Measurements from ENCODE around the gene WDR48. TPM values are rescaled to one million over a fixed set of nuclear protein-coding genes. Genes with fewer than 3 reads are reported as not detected.

WDR48 gene
- total and polyA plus RNA-seq, 9 of the 15 experiments (the other 6 are each of a cell fraction or from before 2014, with no cell fraction given) = 26.6 to 70.6 (median 48.0) TPM

DNA sequence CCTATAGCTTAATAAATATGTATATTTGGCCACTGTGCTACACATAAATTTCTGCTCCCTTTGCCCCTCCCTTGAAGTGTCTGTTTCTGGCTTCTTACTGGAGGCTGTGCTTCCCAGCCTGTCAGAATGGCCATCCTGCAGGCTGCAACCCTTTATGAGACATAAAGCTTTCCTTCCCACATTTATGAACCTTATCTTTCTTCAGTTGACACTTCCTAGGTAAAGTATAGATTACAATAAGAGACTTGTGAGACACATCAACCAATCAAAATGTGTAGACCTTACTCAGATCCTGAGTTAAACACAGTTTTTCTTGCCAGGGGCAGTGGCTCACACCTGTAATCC, 29.6 kb upstream of the WDR48 start (continued):
- TF ChIP-seq, protein P1, sequence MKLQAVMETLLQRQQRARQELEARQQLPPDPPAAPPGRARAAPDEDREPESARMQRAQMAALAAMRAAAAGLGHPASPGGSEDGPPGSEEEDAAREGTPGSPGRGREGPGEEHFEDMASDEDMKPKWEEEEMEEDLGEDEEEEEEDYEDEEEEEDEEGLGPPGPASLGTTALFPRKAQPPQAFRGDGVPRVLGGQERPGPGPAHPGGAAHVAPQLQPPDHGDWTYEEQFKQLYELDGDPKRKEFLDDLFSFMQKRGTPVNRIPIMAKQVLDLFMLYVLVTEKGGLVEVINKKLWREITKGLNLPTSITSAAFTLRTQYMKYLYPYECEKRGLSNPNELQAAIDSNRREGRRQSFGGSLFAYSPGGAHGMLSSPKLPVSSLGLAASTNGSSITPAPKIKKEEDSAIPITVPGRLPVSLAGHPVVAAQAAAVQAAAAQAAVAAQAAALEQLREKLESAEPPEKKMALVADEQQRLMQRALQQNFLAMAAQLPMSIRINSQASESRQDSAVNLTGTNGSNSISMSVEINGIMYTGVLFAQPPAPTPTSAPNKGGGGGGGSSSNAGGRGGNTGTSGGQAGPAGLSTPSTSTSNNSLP (IDR thresholded peaks at IDR 0.05; ENCODE audit: borderline replicate concordance, low read depth, low read length) = no peak
- no peak for TF ChIP-seq HCFC1 (IDR thresholded peaks at IDR 0.05; ENCODE audit: low read depth, low read length)
- TF ChIP-seq BMI1 (IDR thresholded peaks at IDR 0.05; ENCODE audit: low read length) = no peak
- 0 out of 2 replicates have a peak, but pooled peaks have one; percentile 31 for TF ChIP-seq ZNF165 (CRISPR knock-in tag; IDR thresholded peaks at IDR 0.05; ENCODE audit: borderline replicate concordance)
- TF ChIP-seq, protein P2, sequence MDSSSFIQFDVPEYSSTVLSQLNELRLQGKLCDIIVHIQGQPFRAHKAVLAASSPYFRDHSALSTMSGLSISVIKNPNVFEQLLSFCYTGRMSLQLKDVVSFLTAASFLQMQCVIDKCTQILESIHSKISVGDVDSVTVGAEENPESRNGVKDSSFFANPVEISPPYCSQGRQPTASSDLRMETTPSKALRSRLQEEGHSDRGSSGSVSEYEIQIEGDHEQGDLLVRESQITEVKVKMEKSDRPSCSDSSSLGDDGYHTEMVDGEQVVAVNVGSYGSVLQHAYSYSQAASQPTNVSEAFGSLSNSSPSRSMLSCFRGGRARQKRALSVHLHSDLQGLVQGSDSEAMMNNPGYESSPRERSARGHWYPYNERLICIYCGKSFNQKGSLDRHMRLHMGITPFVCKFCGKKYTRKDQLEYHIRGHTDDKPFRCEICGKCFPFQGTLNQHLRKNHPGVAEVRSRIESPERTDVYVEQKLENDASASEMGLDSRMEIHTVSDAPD (CRISPR knock-in tag; IDR thresholded peaks at IDR 0.05) = no peak
- no peak for TF ChIP-seq CHD2 (IDR thresholded peaks at IDR 0.05; ENCODE audit: low read depth, low read length)
- TF ChIP-seq MTA1 (IDR thresholded peaks at IDR 0.05; ENCODE audit: borderline replicate concordance) = no peak

DNA sequence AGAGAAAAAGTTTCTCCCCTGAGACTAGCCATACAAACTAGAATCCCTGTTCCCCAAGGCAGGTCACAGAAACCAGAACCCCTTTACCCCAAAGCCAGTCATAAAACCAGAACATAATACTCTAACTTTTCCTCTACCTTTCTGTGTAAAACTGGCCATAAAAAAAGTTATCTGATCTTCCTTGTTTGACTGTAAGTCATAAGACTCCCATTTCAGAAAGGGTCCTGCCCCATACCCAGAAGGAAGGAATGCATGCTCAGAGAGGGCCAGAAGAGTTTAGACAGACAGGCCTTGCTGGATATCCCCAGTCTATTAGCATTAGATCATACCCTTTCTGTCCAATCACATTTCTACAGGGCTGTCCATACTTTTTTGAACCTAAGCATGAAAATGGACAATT, 27.3 kb upstream of the WDR48 start:
- FAIRE-seq (no peak), DNase-seq (ENCODE audit: extremely low read depth in 1 of 4, low spot score in 3 of 4) (no peak), ATAC-seq (peak; percentile 7; the same call in 1 of the 3 replicates)
- ChIA-PET POLR2A (no interaction called here), CTCF (ENCODE audit: low intra/inter-chr PET ratio) (no interaction called here)
- Histone ChIP-seq H2AFZ (ENCODE audit: low read depth, low read length) (peak overlapping the region; percentile 47), H4K20me1 (replicated peaks; ENCODE audit: control insufficient read depth, insufficient read depth, low read length) (no peaks in the 10 kb centered on the region), H3K4me3 (no peak overlapping the region), H3K9me1 (ENCODE audit: control insufficient read depth, insufficient read depth, low read length) (no peaks in the 10 kb centered on the region), H3K4me2 (ENCODE audit: insufficient read depth, low read length) (no peak overlapping the region), H3K4me1 (replicated peaks in 1 of 2; ENCODE audit: control insufficient read depth in 2 of 2, insufficient read depth in 2 of 2, low read length in 2 of 2) (peaks cover 6 to 50% of the 10 kb centered on the region in 2 experiments; a peak in 4 of 5 replicates), H3K9me3 (replicated peaks; ENCODE audit: control insufficient read depth, insufficient read depth, low read depth, low read length) (no peaks in the 10 kb centered on the region), H3K27ac (ENCODE audit: extremely low read depth, low read depth, low read length) (peak overlapping the region; percentile 15; the same call in 1 of the 3 replicates), H3K36me3 (ENCODE audit: control insufficient read depth, insufficient read depth, low read length) (no peaks in the 10 kb centered on the region), H3K9ac (ENCODE audit: insufficient read depth in 1 of 2, low read depth in 2 of 2, low read length in 2 of 2) (no peak overlapping the region), H3K79me2 (ENCODE audit: control insufficient read depth, insufficient read depth, low read length) (no peaks in the 10 kb centered on the region), H3K27me3 (ENCODE audit: control insufficient read depth in 2 of 2, insufficient read depth in 2 of 2, low read length in 2 of 2) (no peaks in the 10 kb centered on the region)
- BruUV-seq (replicated peaks) = no TSS peak
- in situ Hi-C loops (cut with MboI) = no loop called here
- intact Hi-C loops (cut with micrococcal nuclease) = no loop called here
- 0 out of 2 replicates have a peak, but pooled peaks have one; percentile 54 for TF ChIP-seq ZNF589 (CRISPR knock-in tag; IDR thresholded peaks at IDR 0.05; ENCODE audit: low read depth)
- 0 out of 2 replicates have a peak, but pooled peaks have one; percentile 18 for TF ChIP-seq ZNF766 (CRISPR knock-in tag; conservative IDR thresholded peaks at IDR 0.05)
- TF ChIP-seq, protein P3, sequence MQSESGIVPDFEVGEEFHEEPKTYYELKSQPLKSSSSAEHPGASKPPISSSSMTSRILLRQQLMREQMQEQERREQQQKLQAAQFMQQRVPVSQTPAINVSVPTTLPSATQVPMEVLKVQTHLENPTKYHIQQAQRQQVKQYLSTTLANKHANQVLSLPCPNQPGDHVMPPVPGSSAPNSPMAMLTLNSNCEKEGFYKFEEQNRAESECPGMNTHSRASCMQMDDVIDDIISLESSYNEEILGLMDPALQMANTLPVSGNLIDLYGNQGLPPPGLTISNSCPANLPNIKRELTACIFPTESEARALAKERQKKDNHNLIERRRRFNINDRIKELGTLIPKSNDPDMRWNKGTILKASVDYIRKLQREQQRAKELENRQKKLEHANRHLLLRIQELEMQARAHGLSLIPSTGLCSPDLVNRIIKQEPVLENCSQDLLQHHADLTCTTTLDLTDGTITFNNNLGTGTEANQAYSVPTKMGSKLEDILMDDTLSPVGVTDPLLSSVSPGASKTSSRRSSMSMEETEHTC (IDR thresholded peaks at IDR 0.05) = peak; percentile 36; the same call in 1 of the 2 replicates
- TF ChIP-seq, protein P4, sequence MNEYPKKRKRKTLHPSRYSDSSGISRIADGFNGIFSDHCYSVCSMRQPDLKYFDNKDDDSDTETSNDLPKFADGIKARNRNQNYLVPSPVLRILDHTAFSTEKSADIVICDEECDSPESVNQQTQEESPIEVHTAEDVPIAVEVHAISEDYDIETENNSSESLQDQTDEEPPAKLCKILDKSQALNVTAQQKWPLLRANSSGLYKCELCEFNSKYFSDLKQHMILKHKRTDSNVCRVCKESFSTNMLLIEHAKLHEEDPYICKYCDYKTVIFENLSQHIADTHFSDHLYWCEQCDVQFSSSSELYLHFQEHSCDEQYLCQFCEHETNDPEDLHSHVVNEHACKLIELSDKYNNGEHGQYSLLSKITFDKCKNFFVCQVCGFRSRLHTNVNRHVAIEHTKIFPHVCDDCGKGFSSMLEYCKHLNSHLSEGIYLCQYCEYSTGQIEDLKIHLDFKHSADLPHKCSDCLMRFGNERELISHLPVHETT (CRISPR knock-in tag; conservative IDR thresholded peaks at IDR 0.05 in 1 of 2, IDR thresholded peaks at IDR 0.05 in 1 of 2) = 0 out of 4 replicates have a peak, but pooled peaks of 1 of the 2 experiments have one; percentile 33
- TF ChIP-seq, protein P5, sequence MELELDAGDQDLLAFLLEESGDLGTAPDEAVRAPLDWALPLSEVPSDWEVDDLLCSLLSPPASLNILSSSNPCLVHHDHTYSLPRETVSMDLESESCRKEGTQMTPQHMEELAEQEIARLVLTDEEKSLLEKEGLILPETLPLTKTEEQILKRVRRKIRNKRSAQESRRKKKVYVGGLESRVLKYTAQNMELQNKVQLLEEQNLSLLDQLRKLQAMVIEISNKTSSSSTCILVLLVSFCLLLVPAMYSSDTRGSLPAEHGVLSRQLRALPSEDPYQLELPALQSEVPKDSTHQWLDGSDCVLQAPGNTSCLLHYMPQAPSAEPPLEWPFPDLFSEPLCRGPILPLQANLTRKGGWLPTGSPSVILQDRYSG (tag; conservative IDR thresholded peaks at IDR 0.05; ENCODE audit: low read depth) = 0 out of 2 replicates have a peak, but pooled peaks have one; percentile 19
